HuH-7 (cell line): Measurements from ENCODE around the gene EPB41L3.

Experiments used
- DNase-seq: peaks from one replicate; pipeline ENCODE4 v3.0.0; 2011; ENCODE audit warnings: low spot score

The EPB41L3 gene

DNA sequence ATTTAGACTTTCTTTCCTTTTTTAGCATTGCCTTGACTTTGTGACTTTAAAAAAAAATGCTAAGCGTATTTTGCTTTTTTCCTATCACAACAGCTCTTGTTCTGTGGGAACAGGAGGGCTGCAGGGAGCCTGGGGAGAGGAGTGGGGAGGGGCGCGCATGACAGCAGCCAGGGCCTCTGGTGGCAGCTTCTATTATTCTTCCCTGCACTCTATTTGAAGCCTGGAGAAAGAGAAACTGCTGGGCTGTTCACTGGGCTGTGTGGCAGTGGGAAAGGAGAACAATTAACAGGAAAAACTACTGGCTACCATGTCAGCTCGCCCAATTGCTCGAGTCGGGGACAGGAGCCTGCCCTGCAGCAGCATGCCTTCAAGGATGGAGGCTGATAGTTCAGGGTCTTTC lies 129.3 kb downstream of the EPB41L3 start:
- DNase-seq: no peak

DNA sequence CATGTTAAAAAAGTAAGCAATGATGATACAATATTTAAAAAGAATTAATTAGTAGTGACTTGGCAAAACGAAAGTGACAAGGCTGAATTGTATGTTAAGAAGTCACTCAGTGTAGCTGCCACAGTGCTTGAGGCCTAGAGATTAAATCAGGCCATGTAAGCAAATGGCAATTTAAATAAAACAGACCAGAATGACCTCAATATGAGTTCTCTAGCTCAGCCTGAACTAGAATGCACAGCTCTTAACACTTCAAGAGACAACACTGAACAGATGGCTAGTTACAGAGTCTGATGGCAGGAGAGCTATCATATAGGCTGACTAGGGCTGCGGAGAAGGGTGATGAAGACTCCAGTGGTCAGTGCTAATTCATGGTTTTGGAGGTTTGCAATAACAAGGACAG lies 130.3 kb downstream of the EPB41L3 start:
- DNase-seq: no peak

DNA sequence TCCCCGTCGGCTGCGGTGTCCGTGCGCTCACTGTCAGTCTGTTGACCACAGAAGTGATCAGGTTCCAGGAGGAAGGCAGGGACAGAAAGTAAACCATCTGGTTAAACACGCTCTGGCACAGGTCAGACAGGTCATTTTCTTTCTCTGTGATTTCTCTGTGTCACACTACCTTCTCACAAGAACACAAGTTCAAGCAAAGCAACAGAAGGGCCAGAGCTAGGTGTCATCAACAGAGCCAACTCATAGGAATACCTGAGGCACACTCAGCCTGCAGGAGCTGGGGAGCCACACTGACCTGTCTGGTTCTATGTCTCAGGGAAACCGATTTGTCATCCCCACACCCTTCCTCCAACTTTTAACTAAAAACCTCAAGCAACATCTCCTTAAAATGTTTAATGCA lies 133.2 kb downstream of the EPB41L3 start:
- no peak for DNase-seq

DNA sequence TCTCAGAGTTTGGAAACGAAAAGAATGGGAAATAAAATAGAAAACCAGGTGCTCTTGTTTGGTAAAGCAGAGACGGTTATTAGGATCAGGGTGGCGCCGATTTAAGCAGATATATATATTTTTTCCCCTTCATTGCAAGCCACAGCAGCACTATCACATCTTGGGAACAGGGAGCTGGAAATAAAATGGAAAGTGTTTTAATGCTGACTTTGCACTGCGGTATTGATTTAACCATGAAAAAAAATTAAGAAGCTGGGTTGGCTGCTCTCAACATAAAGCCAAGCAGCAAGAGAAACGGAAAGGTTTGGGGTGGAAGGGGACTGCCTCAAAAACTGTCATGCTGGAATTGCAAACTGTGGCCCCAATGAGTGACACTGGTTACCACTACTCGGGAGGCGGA lies 145.5 kb downstream of the EPB41L3 start:
- no peak for DNase-seq

DNA sequence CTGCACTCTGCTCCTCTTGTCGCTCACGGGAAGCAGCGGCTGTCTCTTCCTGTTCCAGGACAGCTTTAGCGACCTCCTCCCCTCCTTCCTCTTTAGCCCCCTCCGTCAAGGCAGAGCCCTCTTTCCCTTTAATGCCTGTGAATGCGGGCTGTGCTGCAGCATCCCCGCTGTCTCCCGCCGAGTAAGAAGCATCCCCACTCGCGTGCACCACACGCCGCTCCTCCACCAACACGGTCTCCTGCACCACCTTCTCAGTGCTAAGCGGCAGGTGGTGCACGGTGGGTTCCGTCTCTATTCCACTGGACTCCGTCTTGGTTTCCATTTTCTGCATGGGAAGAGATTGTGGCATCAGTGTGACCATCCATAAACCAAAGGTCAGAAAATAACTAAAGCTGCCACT lies 146.7 kb downstream of the EPB41L3 start:
- DNase-seq: no peak

DNA sequence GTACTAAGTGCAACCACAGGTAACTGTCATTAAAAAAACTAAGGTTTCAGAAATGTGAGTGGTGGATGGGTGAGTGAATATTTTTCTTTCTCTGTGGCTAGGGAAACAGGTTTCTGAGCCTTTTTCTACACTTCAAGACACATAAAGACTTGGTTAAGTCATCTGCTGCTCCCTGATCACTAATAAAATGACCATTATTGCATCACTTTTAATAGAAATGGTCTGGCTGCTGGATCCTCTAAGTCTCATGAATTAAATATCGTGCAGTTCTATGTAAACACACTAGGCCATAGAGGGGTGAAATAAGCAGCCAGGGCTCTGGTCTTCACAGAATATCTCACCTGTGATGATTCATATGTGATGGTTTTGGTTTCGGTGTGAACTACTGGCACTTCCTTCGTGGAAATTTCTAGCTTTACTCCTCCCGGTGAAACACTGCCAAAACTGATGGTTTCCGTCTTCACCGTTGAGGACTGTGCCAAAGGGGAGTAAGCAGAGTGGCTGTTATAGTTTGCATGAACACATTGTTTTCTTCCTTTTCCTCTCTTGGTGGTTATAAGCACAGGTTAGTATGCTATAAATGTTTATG lies 147.8 kb downstream of the EPB41L3 start:
- DNase-seq: no peak

DNA sequence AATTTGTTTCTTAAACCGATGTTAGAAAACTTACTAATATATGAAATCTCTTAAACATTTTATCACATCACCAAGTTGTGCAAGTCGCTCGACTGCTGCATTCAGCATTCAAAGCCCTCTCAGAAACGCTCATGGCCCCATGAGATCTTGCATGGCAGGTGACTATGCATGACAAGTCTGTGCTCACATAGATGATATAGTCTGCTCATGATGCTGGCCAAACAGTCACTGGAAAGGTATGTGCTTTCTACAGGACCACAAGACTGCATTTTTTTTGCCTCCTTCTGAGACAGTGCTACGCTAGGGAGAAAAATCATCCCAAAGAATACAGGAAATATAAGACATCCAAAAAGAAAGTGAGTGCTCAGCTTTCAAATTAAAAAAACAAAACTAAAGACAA lies 150.0 kb downstream of the EPB41L3 start:
- DNase-seq: no peak

DNA sequence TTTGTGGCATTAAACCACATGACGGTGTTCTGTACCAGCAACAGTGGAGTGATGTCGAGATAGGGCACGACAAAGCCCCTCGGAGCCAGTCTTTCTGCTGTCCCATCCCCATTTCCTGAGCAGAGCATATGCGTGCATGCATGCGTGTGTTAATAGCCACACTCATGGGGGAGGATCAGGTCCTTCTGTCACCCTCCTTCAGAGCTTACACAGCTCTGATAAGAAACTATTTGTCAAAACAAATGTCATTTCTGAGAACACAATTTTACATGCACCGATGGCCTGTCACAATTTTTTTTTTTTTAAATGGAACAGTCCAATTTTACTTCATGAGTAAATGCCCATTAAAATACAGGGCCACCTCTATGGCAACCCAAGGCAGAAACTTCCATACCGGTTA lies 152.4 kb downstream of the EPB41L3 start:
- no peak for DNase-seq

DNA sequence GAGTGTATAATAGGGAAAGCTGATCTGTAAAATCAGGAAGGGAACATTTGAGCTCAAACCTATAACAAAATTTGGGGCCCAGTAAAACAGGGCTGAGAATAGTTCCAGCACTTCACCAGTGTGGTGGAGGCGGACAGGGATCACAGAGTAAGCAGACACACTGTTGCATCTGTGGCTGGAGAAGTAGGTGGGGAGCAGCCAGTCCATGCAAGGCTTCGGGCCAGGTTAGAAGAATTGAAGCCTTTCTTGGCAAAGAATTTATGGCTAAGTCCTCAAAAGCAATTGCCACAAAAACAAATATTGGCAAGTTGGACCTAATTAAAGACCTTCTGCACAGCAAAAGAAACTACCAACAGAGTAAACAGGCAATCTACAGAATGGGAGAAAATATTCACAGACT lies 154.4 kb downstream of the EPB41L3 start:
- no peak for DNase-seq

DNA sequence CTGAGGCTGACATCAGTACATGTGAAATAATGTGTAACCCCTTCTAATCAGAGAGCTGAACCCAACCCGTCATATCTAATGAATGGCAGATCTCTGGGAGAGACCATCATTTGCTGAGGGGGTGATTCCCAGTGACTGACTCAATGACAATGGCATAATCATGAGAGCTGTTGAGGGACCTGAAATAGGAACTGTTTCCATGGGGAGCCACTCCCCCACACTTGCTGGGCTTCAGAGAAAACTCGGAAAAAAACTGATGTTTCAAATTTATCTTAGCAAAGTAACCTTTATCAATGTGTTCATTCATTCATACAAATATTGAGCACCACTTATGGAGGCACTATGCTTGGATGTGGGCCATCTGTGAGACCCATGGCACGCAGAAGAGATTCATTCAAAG lies 154.9 kb downstream of the EPB41L3 start:
- no peak for DNase-seq

DNA sequence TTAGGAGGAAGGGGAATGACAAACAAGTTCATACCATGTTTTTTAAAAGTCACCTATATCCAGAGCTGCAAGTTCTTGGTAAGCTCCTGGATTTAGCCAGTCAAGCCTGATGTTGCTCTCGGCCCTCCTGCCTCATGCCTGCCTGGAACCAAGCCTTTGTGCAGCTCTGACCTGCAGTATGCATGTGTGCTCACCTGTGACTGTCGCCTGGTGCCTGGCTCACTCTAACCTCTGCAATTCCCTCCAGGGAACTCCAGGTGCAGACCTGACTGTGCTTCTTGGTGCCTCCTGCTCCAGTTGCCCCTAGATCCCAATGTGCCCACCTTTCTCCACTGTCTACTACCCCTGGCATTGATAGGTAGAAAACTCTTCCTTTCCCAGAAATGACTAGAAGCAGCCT lies 163.2 kb downstream of the EPB41L3 start:
- DNase-seq: no peak

DNA sequence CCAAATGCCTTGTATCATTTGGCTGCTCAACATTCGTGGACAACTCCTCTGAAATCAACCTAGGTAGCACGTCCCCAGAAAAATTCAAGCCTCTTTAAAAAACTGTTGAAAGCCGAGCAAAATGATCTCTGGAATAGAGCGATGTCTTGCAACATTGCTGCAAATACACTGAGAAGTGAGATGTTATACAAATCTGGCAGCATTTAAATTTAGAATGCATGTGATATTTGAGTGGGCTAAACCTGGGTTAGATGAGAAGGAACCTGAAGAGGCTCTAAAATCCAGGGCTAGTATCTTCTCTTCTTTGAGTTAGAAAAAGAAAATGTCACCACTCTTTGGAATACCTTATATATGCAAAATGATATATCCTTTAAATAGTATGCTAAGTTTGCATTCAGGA lies 166.8 kb downstream of the EPB41L3 start:
- DNase-seq: no peak

DNA sequence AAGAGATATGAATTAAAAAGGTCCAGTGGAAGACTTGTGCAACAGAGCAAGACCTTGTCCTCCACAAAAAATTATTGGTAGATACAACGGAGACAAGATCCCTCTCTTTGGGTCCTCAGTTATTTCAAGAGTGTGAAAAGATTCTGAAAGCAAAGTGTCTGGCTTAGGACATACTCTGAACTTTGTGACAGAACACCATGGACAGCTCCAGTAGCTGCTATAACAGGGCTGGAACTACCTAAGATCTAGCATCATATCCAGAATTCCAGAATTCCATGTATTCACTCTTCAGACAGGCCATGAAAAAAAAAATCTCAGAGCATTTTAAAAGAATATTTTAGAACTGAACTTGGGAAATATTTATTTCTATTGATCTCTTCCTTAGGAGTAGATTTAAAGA lies 173.5 kb downstream of the EPB41L3 start:
- DNase-seq: no peak

DNA sequence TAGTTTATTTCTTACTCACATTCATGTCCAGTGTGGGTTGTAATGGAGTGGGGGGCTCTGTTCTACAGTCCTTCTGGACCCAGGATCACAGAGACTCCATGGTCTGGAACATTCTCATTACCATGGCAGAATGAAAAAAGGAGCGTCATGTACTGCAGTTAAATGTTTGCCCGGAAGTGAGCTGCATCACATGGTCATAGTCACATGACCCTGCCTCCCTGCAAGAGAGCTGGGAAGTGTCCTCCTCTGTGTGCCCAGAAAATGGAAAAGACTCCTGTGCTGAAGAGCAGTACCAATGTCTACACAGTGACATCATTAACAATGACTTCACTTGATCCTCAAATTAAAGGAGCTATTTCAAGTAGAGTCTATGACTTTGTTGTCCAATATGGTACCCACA lies 174.3 kb downstream of the EPB41L3 start:
- no peak for DNase-seq

DNA sequence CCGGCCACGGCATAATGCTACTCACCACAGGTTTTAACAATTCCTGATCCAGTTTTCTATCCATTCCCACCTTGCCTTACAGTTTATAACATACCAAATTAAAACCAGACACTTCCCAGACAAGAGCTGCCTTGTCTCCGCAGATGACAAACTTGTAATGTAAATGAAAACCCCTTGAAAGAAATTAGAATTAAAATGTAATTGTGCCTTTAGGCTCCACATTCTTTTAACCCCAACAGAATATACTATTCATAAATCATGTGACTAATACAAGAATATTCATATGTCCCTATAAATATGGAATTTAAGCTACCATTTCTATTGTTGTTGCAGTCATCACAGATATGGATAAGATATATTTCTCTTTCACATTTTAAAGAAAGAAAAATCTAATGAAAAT lies 178.4 kb downstream of the EPB41L3 start:
- no peak for DNase-seq

DNA sequence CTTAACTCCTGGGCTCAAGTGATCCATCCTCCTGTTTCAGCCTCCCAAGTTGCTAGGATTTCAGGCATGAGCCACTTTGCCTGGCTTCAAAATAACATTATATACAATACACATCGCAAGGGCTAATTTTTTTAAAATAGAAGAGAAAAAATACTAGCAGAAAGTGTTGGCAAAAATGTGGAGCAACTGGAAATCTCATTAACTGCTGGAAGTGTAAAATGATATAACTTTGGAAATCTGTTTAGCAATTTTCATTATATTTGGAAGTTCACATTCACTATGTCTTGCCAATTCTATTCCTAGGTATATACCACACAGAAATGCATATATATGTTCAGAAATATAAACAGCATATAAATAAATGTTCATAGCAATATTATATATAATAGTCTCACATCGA lies 193.2 kb downstream of the EPB41L3 start:
- DNase-seq: no peak
